ENCODE measurements around the gene MYO1A.

The MYO1A gene

DNA sequence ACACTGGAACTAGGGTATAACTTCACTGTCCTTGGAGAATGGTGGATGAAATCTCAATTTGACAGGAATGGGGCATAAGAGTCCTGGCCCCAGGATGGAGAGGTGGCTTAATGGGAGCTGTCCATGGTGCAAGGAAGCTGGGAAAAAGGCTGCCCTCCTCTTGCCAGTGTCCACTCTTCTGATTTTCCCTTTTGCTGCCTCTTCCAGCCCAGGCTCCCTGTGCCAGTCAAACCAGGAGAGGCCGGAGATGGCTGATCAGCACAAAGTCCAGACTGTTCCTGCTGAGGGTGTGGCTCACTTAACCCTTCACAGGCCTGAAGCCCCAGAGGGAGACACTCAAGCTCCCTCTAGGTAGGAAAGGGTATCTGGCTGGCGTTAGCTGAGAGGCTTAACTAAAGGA lies at the start of gene MYO1A:
Gene MYO1A, minus strand, starts transcription at position 240 of the 400 bp plus-strand sequence. CDS start 1,806 bp downstream, outside the sequence.
- DNase-seq (ENCODE audit: low read depth, low spot score): no peak

DNA sequence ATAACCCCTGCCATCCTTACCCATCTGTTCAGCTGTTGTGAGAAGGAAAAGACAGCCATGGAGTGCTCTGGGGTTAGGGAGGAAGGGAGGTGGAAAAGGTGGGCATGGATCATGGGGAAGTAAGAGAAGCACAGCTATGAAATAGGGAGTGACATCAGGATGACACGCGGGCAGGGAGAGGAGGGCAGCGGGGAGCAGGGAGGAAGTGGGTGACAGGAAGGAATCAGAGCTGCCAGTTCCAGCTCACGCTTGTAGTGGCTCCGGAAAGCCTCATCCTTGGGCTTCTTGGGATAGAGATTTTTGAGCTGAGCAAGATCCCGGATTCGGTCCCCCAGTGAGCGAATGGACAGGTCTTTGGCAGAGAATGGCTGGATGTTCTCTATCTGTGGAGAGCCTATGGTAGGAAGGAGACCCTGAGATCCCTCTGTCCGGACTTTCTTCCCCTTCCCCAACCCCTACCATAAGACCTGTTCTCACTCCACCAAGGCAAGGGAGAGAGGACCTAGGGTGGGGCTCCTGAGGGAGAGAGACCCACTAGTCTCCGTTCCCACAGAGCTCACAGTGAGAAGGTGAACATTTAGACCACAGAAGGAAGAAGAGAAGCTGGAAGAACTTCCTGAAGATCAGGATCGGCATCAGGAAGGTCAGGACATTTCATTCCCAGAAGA lies 49.3 kb upstream of the MYO1A start:
- no peak for DNase-seq (ENCODE audit: low read depth, low spot score)

DNA sequence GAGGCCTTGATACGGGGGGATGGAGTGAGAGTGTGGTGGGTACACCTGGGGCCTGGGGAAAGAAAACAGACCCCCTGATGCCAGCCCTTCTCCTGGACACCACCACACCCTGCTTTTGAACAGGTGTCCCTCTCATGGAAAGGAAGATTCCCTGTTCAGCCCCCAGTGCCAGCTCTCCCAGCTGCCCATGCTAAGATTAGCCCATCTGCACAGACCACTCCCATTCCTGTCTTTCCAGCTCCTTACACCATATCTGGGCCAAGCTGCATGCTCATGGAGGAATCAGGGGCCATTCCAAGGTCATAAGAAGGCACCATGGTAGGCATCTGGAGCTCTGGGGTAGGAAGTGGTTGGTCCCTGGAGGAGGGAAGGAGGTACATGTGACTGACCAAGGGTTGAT lies 48.6 kb upstream of the MYO1A start:
- no peak for DNase-seq (ENCODE audit: low read depth, low spot score)

DNA sequence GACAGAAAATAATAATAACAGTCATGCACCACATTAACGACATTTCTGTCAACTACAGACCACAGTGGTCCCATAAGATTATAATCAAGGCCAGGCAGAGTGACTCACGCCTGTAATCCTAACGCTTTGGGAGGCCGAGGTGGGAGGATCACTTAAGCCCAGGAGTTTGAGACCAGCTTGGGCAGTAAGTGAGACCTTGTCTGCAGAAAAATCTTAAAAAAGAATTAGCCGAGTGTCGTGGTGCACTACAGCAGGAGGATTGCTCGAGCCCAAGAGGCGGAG lies 47.6 kb upstream of the MYO1A start:
- DNase-seq (ENCODE audit: low read depth, low spot score): no peak

DNA sequence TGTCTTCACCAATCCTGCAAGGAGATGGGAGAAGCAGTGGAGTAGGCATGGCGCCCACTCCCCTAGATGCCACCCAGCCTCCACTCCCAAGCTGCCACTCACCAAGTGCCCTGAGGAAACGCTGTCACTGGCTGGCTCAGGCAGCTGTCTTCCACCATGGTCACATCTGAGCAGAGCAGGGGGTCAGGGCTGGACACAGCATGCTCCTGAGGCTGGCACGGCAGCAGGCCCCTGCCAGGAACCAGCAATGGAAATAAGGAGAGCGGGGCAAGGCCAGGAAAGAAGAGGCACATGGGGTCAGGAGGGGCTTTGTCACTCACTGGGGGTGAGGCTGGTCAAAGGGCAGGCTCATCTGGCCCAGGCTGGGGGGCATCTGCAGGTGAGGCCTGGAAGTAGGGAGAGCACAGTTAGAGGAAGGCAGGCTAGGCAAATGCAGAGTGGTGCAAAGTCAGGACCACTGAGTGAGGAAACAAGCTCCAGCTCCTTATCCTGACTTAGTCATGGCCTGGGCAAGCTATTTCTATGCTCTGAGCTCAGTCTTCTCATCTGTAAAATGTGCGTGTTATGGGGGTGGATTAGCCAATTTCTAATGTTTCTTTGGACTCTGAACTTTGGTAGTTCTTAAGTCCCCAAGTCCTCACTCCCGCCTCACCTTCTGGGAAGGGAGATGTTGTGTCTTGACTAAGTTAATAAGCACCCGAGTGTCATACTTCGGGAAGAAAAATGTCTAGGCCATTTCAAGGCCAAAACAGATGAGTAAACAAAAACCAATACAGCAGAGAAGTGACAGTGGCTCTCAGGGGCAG lies 47.0 kb upstream of the MYO1A start:
- DNase-seq (ENCODE audit: low read depth, low spot score): no peak

DNA sequence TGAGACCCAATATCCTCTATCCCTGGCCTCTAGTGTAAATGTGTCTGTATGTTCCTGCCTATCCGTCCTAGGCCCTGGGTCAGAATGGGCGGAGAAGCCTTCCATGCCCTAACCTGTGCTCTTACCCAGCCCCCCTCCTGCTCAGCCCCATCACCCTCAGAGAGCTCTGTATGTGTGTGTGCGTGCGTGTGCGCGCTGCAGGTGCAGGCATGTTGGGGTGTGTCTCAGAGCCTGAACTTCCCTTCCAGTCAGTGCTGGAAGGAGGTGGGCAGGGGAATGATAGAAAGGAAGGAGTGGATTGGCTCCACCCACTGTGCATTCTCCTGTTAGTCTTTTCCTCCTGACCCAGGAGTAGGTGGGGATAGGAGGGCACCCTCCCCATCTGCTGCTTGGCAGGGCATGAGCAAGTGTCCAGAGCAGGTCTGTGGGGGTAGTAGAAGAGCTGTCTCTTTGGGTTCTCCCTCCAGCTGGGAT lies 46.2 kb upstream of the MYO1A start:
- no peak for DNase-seq (ENCODE audit: low read depth, low spot score)

DNA sequence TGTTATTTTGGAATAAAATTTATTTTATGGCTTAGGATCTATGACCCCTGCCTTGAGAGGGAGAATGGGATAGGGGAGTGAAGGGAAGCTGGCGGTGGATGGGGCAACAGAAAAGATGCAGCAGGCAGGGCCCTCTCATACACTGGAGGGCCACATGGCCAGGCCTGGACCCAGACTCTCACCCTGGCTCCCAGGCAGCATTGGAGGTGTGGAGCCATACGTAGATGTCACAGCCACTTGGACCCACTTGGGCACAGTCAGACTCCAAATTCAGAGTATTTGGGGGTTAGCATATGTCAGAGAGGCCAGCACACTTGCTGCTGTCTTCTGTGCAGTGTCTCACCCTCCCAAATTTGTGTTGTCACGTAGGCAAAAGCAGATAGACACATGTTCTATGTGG lies 45.5 kb upstream of the MYO1A start:
- no peak for DNase-seq (ENCODE audit: low read depth, low spot score)

DNA sequence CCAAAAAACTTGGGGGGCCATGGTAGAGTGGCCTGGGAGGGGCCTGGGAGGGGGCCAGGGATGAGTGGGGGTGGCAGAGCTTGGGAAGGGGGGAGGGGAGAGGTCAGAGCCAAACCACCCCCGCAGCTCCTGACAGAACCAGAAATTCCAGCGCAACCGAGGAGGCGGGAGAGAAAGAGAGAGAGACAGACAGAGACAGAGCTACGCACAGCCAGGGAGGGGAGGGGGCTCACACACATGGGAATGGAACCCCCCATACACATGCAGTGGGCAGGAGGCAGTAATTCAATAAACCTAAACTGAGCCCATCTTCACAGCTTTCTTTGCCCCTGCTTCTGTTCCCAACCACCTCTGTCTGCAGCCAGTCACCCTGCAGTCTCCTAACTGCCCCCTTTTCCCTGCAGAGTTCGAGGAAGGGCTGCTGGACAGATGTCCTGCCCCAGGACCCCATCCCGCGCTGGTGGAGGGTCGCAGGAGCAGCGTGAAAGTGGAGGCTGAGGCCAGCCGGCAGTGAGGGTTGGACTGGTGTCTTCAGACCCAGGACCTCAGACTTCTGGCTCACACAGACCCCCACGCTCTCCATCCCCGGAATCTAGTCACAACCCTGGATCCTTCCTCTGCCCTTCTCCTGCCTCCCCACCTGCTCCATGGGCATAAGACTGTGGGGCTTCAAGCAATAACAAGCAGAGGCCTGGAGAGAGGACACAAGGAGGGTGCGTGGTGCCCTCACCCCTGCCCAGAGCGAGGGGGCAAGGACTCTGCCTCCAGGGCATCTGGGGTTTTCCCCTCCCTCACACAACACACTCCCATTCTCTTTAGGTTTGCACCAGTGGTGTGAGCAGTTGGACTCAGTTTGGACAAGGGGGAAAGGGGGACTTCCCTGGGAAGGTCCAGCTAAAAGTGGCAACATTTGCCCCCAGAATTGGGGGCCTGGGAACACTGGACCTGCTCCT lies 44.6 kb upstream of the MYO1A start:
- DNase-seq (ENCODE audit: low read depth, low spot score): no peak

DNA sequence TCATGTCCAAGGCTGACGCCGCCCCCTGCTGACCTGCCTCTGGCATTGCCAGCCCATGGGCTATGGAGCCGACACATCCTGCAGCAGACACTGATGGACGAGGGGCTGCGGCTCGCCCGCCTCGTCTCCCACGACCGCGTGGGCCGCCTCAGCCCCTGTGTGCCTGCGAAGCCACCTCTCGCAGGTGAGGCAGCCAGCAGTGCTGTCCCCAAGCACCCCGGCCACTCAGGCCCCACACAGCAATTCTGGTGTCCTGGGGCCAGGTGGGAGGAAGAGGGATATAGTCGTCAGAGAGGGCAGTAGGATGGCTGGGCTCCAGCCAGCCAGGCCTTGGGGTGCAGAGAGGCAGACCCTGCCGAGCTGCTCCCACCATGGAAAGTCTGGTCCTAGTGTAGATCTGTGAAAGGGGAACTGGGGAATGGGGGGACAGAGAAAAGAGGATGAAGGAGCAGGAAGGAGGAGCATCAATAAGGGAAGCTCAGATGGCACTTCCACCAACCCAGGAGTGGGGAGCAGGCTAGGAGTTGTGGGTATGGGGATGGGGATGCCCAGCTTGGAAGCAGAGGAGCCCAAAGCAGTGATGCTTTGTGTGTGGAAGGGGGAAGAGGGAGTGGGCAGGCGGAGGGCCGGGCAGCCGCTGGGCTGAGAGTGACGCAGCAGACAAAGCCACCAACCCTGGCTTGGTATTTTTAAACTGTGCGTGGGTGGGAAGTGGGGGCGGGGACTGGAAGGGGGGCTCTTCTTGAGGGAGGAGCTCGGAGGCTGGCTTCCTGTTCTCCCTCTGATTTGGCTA lies 43.7 kb upstream of the MYO1A start:
- peak; percentile 49 for DNase-seq (ENCODE audit: low read depth, low spot score)

DNA sequence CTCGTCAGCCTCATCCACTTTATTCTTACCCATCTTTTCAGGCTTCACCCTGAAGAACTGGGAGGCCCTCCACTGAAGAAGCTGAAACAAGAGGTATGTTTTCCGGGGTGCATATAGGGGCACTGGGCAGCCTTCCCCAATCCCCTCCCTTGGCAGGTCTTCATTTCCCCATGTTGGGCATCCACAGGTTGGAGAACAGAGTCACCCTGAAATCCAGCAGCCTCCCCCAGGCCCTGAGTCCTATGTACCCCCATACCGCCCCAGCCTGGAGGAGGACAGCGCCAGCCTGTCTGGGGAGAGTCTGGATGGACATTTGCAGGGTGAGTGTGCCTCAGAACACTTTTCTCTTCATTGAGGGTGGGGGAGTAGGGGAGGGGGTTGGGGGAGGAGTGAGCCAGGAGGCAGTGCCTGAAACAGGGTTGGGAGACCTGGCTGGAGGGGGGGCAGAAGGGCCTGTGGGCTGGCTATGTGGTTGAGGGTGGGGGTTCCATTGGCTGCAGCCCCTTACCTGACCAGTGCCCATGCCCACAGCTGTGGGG lies 43.0 kb upstream of the MYO1A start:
- DNase-seq (ENCODE audit: low read depth, low spot score): no peak

DNA sequence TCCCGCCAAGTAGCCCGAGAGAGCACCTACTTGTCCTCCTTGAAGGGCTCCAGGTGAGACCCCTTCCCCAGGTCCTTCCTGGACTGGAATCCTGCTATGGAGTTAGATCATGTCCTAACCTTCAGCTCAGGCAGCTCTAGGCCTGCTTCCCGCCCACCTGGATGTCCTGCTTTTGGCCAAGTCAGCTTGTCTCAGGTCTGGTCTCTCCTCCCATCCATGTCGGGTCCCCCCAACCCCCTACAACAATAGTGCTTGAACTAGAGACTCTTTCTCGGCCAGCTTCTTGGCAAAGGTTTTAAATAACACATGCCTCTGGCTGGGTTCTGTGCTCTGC lies 42.6 kb upstream of the MYO1A start:
- DNase-seq (ENCODE audit: low read depth, low spot score): no peak

DNA sequence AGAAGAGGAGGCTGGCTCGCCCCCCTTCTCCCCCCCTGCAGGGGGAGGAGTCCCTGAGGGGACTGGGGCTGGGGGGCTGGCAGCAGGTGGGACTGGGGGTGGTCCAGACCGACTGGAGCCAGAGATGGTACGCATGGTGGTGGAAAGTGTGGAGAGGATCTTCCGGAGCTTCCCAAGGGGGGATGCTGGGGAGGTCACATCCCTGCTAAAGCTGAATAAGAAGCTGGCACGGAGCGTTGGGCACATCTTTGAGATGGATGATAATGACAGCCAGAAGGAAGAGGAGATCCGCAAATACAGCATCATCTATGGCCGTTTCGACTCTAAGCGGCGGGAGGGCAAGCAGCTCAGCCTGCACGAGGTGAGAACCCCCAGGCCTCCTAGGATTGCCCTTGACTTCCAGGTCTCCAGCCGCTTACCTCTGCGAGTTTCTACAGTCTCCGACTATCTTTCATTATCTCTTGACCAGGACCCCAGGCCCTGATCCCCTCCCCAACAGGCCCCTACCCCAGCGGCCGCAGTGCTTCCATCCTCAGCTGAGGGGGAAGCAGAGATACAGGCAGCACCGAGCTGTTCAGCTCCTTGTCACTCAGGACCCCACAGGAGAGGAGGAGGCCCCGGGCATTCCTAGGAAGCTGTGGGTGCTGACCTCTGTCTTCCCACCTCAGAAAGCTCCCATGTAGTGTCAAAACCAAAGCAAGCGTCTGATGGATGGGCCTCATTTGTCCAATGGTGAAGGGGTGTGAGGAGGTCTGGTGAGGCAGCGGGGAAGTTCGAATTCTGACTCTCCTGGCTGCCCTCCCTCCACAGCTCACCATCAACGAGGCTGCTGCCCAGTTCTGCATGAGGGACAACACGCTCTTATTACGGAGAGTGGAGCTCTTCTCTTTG lies 42.0 kb upstream of the MYO1A start:
- no peak for DNase-seq (ENCODE audit: low read depth, low spot score)

DNA sequence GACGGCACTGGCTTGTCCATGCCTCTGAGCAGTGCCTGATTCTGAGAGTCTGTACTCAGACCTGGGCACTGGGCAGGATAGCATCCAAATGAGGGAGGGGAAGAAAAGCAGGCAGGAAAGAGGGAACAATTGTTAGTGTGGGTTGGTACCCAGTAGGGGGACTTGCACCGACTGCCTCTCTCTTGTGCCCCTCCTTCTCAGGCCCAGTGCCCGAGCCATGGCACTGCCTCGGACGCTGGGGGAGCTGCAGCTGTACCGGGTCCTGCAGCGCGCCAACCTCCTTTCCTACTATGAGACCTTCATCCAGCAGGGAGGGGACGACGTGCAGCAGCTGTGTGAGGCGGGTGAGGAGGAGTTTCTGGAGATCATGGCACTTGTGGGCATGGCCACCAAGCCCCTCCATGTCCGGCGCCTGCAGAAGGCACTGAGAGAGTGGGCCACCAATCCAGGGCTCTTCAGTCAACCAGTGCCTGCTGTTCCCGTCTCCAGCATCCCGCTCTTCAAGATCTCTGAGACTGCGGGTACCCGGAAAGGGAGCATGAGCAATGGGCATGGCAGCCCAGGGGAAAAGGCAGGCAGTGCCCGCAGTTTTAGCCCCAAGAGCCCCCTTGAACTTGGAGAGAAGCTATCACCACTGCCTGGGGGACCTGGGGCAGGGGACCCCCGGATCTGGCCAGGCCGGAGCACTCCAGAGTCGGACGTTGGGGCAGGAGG lies 41.2 kb upstream of the MYO1A start:
- DNase-seq (ENCODE audit: low read depth, low spot score): no peak

DNA sequence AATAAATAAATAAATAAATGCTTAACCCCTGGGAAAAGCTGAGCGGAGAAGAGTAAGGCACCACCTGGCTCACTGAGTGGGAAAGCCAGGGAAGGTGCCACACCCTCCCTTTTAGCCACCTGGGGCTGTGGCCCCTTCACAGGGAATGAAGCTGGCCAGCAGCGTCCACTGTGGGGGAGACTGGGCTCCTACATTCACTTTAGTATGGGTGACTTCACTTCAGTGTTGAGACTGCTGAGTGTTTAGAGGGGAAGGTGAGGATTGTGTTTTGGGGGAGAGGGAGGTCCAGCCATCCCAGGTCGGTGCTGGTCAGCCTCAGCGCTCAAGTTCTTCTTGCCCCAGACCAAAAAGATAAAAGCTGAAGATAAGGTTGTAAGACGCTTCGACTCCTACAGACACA lies 40.6 kb upstream of the MYO1A start:
- DNase-seq (ENCODE audit: low read depth, low spot score): no peak

DNA sequence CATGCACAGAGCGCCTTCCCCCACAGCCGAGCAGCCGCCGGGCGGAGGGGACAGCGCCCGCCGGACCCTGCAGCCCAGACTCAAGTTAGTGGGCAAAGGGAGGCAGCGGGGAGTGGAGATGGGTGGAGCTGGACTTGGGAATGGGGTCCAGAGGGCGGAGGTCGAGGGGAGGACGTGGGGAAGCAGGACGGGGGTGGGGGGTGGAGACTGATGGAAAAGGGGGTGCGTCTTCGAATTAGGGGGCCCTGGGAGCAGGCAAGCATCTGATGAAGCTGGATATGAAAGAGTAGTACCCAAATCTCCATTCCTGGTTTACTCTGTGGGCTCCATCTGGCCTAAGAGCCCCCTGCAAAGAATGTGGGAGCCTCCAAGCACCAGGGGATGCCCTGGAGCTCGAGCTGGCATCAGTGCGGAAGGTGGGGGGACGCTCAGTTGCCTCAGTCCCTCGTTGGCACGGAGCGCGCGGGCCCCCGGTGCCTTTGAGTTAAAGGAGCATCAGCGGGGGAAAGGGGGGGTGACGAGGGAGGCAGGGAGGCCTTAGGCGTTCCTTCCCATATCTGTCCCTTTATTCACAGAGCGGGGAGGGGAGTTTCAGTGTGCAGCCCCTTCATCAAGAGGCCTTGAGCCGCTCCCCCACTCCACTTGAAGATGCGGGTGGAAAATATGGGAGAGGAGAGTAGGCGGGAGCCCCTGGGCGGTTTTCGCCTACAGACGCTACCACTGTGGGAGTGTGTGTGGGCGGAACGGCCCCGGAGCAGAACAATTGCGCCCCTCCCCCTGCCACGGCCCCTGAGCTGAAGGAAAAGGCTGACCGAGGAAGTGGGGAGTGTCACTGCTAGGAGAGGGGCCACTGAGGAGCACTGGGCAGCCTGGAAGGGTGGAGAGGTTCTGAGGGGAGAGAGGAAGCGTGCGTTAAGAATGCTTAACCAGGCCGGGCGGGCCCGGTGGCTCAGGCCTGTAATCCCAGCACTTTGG lies 39.6 kb upstream of the MYO1A start:
- DNase-seq (ENCODE audit: low read depth, low spot score): no peak

DNA sequence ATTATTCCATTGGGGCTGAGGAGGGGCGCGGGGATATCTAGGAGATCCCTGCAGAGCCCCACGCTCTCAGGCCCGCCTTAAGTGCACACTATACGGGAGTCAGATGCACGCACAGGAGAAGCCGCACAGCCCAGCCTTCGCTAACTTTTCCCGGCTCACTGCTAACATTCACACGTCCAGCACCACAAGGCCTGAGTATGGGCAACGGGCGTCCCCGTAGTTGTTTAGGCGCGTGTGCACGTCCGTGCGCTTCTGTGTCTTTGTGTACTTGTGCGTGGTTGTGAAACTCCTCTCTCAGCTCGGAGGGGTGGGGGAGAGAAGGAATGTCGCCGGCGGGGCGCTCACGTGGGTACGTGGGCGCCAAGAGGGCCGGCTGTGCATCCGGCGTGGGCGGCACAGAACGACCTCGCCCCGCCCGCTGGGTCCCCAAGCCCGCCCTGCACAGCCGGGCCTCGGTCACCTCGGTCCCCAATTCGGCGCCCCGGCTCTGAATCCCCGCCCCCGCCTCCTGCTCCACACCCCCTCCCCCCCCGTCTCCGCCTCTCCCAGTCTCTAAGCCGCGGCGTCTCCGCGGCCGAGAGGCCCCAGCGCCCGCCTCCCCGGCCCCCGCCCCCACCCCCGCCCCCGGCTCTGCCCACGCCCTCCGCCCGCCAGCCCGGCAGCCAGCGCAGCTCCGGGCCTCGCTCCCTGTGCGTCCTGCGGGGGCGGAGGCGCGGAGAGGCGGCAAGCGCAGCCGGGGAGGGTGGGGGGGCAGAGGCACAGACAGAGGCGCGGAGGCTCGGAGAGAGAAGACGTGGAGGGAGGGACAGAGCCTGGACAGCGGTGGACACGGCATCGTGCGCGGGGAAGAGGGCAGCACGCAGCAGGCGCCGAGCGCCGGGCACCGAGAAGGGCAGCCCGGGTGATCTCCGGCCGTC lies 38.7 kb upstream of the MYO1A start, which contains the start of gene NAB2:
Gene NAB2, plus strand, starts transcription at position 761 of the 917 bp plus-strand sequence. CDS start 158 bp downstream, outside the sequence.
- DNase-seq (ENCODE audit: low read depth, low spot score): peak; percentile 64

DNA sequence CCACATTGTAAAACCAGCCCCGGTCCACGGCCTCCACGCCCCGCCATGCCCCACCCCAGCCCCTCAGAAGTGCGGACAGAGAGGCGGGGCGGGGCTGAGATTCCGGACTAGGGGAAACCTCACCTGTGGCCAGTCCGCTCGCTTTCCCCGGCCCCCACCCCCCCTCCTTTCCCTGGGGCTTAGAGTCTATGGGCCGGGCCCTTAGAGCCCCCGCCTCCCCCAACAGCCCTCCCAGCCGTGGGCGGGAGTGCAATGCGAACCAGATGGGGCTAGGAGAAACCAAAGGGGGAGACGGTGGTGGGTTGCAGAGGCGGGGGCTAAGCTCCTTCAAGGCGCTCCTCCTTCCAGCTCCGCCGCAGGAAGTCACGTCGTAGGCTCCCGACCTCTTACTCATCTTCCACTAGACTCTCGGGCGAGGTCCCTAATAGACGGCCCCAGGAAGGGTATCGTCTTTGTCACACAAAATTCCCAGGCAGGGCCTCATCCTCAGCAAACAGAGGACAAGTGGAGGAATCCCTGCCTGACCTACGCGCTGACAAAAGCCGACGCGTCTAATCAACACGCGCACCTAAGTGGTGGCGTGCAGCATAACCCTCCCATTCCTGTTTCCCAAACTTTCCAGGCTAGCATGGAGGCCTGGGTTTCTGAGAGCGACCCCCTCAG lies 37.9 kb upstream of the MYO1A start:
- DNase-seq (ENCODE audit: low read depth, low spot score): peak; percentile 77
